GM23248 (cell line): ENCODE results near the gene C7orf25. TPM values are rescaled to one million over a fixed set of nuclear protein-coding genes. Genes with fewer than 3 reads are reported as not detected.

Experiments used
- DNase-seq: peaks from one replicate; pipeline ENCODE4 v3.0.0-alpha.2; 2015
- H2AFZ ChIP-seq: fragments of 200-600 bp; sonication (generic); 2 replicates; pipeline ENCODE4 v1.6.1; 2016; ENCODE audit warnings: antibody characterized with exemption
- H3F3A ChIP-seq: fragments of 200-600 bp; sonication (generic); 2 replicates; pipeline ENCODE4 v1.6.1; 2016; ENCODE audit warnings: mild to moderate bottlenecking, antibody characterized with exemption, mixed run types; ENCODE audit not compliant: insufficient read depth
- H3K27ac ChIP-seq: fragments of 200-600 bp; sonication (generic); 2 replicates; pipeline ENCODE4 v1.5.1; 2016; ENCODE audit warnings: mild to moderate bottlenecking
- H3K27me3 ChIP-seq: fragments of 200-600 bp; sonication (generic); replicated peaks from 2 replicates; pipeline ENCODE4 v1.6.1; 2016; ENCODE audit warnings: mild to moderate bottlenecking; ENCODE audit not compliant: insufficient read depth
- H3K36me3 ChIP-seq: fragments of 200-600 bp; sonication (generic); 2 replicates; pipeline ENCODE4 v1.6.1; 2016; ENCODE audit warnings: low read depth, mild to moderate bottlenecking
- H3K4me1 ChIP-seq: fragments of 200-600 bp; sonication (generic); 2 replicates; pipeline ENCODE4 v1.6.1; 2016; ENCODE audit warnings: mild to moderate bottlenecking; ENCODE audit not compliant: insufficient read depth
- H3K4me2 ChIP-seq: fragments of 200-600 bp; sonication (generic); one replicate; pipeline ENCODE4 v1.6.1; 2016; ENCODE audit warnings: mild to moderate bottlenecking; ENCODE audit not compliant: unreplicated experiment
- H3K4me3 ChIP-seq: fragments of 200-600 bp; sonication (generic); 2 replicates; pipeline ENCODE4 v1.5.1; 2016; ENCODE audit warnings: mild to moderate bottlenecking
- H3K79me2 ChIP-seq: fragments of 200-600 bp; sonication (generic); 2 replicates; pipeline ENCODE4 v1.6.1; 2016; ENCODE audit warnings: mild to moderate bottlenecking; ENCODE audit not compliant: insufficient read depth
- H3K9ac ChIP-seq: fragments of 200-600 bp; sonication (generic); 2 replicates; pipeline ENCODE4 v1.6.1; 2016; ENCODE audit warnings: mild to moderate bottlenecking
- H3K9me2 ChIP-seq: fragments of 200-600 bp; sonication (generic); 2 replicates; pipeline ENCODE4 v1.6.1; 2016; ENCODE audit warnings: mixed run types, mild to moderate bottlenecking, moderate library complexity; ENCODE audit not compliant: insufficient read depth
- H3K9me3 ChIP-seq: fragments of 200-600 bp; sonication (generic); one replicate; pipeline ENCODE4 v1.6.1; 2017; ENCODE audit warnings: low read depth
- H4K20me1 ChIP-seq: fragments of 200-600 bp; sonication (generic); 2 replicates; pipeline ENCODE4 v1.6.0; 2016; ENCODE audit not compliant: insufficient read depth
- EZH2 ChIP-seq: fragments of 200-600 bp; sonication (generic); IDR thresholded peaks from 2 replicates; pipeline ENCODE4 v1.6.1; 2018; ENCODE audit warnings: antibody characterized with exemption, mild to moderate bottlenecking; ENCODE audit not compliant: insufficient read depth, poor library complexity, severe bottlenecking
- EZH2phosphoT487 ChIP-seq: fragments of 200-600 bp; sonication (generic); IDR thresholded peaks from 2 replicates; pipeline ENCODE4 v1.6.1; 2018; ENCODE audit warnings: antibody characterized with exemption, moderate library complexity, mild to moderate bottlenecking, low read depth; ENCODE audit not compliant: insufficient read depth
- WGBS, 2 experiments: methylation state at CpG; one replicate each; pipeline ENCODE4 v1.1.6; 2015 to 2017; ENCODE audit warnings: low lambda C conversion rate in 2 of 2, low coverage in 1 of 2; ENCODE audit errors: missing lambda C conversion rate in 2 of 2; 5-methylcytosine and 5-hydroxymethylcytosine counted together
- in situ Hi-C: fragments of 300-500 bp; cut with MboI; formaldehyde crosslinking; loops from 2 replicates; pipeline ENCODE4 v1.15.0; 2020
- polyA plus RNA-seq: library from polyadenylated mRNA; unstranded; fragments of >200 nt; fragmentation: Nextera tagmentation; extraction: Ambion mirVana; gene quantifications from 2 replicates; pipeline ENCODE4 v1.2.1, GENCODE V29; 2016
- total RNA-seq: library from RNA; depleted of rRNA; stranded (reverse); fragments of >200 nt; shearing (Covaris generic); gene quantifications from 2 replicates; pipeline ENCODE4 v1.2.3, GENCODE V29; 2014

Gene C7orf25
- total and polyA plus RNA-seq, 2 experiments from 2014 or later = 4.2 to 19.3 TPM

- no peak for DNase-seq
- Histone ChIP-seq H4K20me1 (no peaks in the 10 kb centered on the region; the same call in 1 of the 2 replicates), H3K4me2 (no peak overlapping the region), H3K27me3 (no peaks in the 10 kb centered on the region), H3K9me3 (no peaks in the 10 kb centered on the region), H3K36me3 (peaks cover 31% of the 10 kb centered on the region), H3K4me3 (no peak overlapping the region), H3K9me2 (no peaks in the 10 kb centered on the region), H3K27ac (no peak overlapping the region), H3K4me1 (0 out of 2 replicates have a peak, but pooled peaks cover 5% of the 10 kb centered on the region), H3F3A (no peaks in the 10 kb centered on the region; the same call in 1 of the 2 replicates), H3K79me2 (peaks cover 13% of the 10 kb centered on the region), H3K9ac (no peak overlapping the region), H2AFZ (no peak overlapping the region)
- no peak for TF ChIP-seq EZH2
- no peak for TF ChIP-seq EZH2phosphoT487
- WGBS, 2 experiments = 93 to 99% methylated on average over 4 of the region's 4 CpGs
- in situ Hi-C loops = loop anchor here (10.0 kb wide), 4 partner anchors 165 to 775 kb away; no protein-coding TSS in a partner anchor
Observed at GRCh38 chr7:42939457-42940240, 27.8 kb upstream of the C7orf25 start.

- no peak overlapping the region for H3K4me3 ChIP-seq
- H3F3A ChIP-seq = peaks cover 7% of the 10 kb centered on the region
- TF ChIP-seq EZH2 = no peak
- no peak for TF ChIP-seq EZH2phosphoT487
- peaks cover 31% of the 10 kb centered on the region for H3K36me3 ChIP-seq
- peaks cover 48% of the 10 kb centered on the region for H3K79me2 ChIP-seq
- WGBS, 2 experiments = 92 to 94% methylated on average over 5 of the region's 5 CpGs
- H3K9me2 ChIP-seq = no peaks in the 10 kb centered on the region
- no peak overlapping the region for H3K4me2 ChIP-seq
- H3K4me1 ChIP-seq = peaks cover 14% of the 10 kb centered on the region
- H3K27ac ChIP-seq = no peak overlapping the region
- no peaks in the 10 kb centered on the region; the same call in 1 of the 2 replicates for H4K20me1 ChIP-seq
- no peaks in the 10 kb centered on the region for H3K9me3 ChIP-seq
- H2AFZ ChIP-seq = no peak overlapping the region
- in situ Hi-C loops = loop anchor here (10.0 kb wide), 2 partner anchors 519 to 779 kb away; no protein-coding TSS in a partner anchor
- no peak for DNase-seq
- H3K9ac ChIP-seq = no peak overlapping the region
- H3K27me3 ChIP-seq = no peaks in the 10 kb centered on the region
Observed at GRCh38 chr7:42935861-42936260, 24.0 kb upstream of the C7orf25 start.

- Histone ChIP-seq H3K27me3 (no peaks in the 10 kb centered on the region), H3K4me1 (peaks cover 30% of the 10 kb centered on the region), H2AFZ (no peak overlapping the region), H3K9ac (no peak overlapping the region), H3F3A (peaks cover 11% of the 10 kb centered on the region), H4K20me1 (no peaks in the 10 kb centered on the region; the same call in 1 of the 2 replicates), H3K27ac (no peak overlapping the region), H3K9me3 (no peaks in the 10 kb centered on the region), H3K4me2 (peak overlapping the region; percentile 91), H3K9me2 (no peaks in the 10 kb centered on the region), H3K36me3 (peaks cover 30% of the 10 kb centered on the region), H3K79me2 (peaks cover 64% of the 10 kb centered on the region), H3K4me3 (0 out of 2 replicates have a peak overlapping the region, but pooled peaks have one; percentile 7)
- TF ChIP-seq EZH2phosphoT487 (no peak), EZH2 (no peak)
- WGBS, 2 experiments = 77 to 79% methylated on average over 3 of the region's 3 CpGs
- in situ Hi-C loops = loop anchor here (10.0 kb wide), 2 partner anchors 521 to 781 kb away; no protein-coding TSS in a partner anchor
- DNase-seq = no peak
Observed at GRCh38 chr7:42934291-42934690, 22.4 kb upstream of the C7orf25 start.

GRCh38 chr7:42932811-42933591 lies 21.1 kb upstream of the C7orf25 start:
- Histone ChIP-seq H3K36me3 (peaks cover 23% of the 10 kb centered on the region), H3K4me2 (peak overlapping the region; percentile 91), H3K27me3 (no peaks in the 10 kb centered on the region), H3K9me3 (no peaks in the 10 kb centered on the region), H3K79me2 (peaks cover 77% of the 10 kb centered on the region), H3F3A (peaks cover 11% of the 10 kb centered on the region), H3K27ac (peak overlapping the region; percentile 43), H3K9me2 (no peaks in the 10 kb centered on the region), H2AFZ (peak overlapping the region; percentile 85), H3K9ac (peak overlapping the region; percentile 95), H3K4me1 (peaks cover 34% of the 10 kb centered on the region), H4K20me1 (peaks cover 6% of the 10 kb centered on the region; the same call in 1 of the 2 replicates), H3K4me3 (peak overlapping the region; percentile 98)
- TF ChIP-seq EZH2phosphoT487 = no peak
- TF ChIP-seq EZH2 = no peak
- peak; percentile 60 for DNase-seq
- WGBS, 2 experiments = 0 to 1% methylated on average over 16 to 17 of the region's 17 CpGs
- in situ Hi-C loops = loop anchor here (10.0 kb wide), 2 partner anchors 522 to 782 kb away; no protein-coding TSS in a partner anchor
